ENCODE results near the gene MAT2B.
"Not testable (repeated sequence)": the region's sequence is repeated elsewhere in the genome, so short reads cannot be mapped to it uniquely, and the experiment has no call there.

The MAT2B gene

DNA sequence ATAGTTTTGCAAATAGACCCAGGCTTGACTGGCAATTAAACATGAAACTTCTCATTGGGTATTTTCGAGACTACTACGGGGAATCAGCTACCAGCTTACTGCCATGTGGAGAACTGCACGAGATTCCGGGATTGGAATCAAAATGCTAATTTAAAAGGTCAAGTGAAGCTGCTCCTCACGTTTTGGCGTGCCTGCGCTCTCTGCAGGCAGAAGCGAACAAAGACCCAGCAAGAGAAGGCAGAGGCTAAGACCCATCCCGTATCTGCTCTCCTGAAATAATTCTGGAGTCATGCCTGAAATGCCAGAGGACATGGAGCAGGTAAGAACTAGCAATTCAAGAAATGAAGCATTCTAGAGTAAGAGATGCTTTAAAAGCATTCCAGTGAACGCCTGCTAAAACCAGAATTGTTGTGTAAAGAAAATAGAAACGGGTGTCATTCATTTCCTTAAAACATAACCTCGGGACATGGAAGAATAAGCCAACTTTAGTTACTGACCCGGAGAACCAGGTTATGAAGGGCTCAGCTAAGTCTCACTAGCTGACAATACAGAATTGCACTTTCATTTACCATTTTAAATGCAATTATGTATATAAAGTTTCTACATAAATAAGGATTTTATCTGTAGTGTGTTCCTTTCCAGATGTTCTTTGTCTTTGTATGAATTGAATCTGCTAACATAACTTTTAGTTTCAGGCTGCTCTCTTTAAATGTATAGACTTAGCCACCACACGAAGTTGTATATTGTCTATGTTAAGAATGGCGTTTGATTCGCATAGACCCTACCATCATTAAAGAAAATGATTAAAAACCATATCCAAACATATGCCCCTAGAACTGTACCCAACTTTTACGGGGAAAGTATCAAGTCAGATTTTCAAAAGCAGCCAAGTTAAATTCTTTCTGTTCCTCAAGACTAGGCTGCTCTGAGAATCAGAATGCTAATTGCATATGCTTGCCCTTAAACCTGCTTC, 2.0 kb upstream of the MAT2B start:
- no peak for DNase-seq (ENCODE audit: extremely low read depth in 1 of 2, low read depth in 1 of 2)

- no peak for DNase-seq (ENCODE audit: extremely low read depth in 1 of 2, low read depth in 1 of 2)
Measured at GRCh38 chr5:163504079-163504931, 1.1 kb upstream of the MAT2B start.

DNA sequence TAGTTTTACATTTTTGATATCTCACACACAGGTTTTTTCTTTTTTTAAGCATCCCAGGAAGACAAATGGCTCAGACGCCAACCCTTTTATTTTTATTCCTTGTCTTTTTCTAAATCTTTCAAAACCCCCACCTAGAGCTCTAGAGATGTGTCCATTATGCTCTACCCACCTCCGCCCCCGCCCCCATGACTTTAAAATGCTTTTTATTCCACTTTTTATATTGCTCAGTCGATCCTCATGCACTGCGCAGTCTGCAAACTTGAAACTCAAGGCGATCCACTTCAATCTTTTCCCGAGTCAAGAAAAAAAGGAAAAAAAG, 411 bp upstream of the MAT2B start:
- DNase-seq (ENCODE audit: extremely low read depth in 1 of 2, low read depth in 1 of 2) = no peak

DNA sequence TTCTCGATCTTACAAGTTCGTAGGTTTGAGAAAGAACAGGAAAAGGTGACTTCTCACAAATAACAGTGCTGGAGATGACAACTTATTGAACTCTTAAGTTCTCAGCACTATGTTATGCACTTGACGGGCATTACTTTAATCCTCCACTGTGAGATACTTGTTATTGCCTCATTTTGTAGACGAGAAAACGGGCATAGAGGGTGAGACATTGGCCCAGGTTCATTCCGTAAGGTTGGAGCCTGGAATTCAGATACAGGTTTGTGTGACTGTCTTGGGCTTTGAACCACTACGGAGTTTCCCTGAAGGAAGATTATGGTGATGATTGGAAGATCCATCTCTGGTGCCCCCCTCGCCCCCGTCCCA, 657 bp downstream of the MAT2B start:
- no peak for DNase-seq (ENCODE audit: extremely low read depth in 1 of 2, low read depth in 1 of 2)

DNA sequence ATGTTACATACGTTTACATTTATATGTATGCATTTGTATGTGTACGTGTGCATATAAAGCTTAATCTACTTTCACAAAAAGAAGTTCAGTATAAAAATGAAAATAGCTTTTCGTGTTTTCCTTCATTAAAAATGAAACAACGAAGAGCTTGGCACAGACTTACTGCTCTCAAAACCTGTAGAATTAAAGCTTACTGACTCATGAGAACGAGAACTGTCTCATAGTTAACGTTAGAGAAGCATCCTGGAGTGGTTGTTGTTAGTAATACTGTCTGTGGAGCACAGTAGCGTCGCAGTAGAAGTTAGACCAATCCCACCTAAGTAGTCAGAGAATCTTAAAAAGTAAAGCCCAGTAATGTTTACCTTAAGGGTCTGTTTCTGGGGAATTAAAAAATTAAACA, 1.3 kb downstream of the MAT2B start:
- no peak for DNase-seq (ENCODE audit: extremely low read depth in 1 of 2, low read depth in 1 of 2)

- no peak for DNase-seq (ENCODE audit: extremely low read depth in 1 of 2, low read depth in 1 of 2)
Measured at GRCh38 chr5:163508753-163509152, 3.3 kb downstream of the MAT2B start.

- no peak for DNase-seq (ENCODE audit: extremely low read depth in 1 of 2, low read depth in 1 of 2)
Measured at GRCh38 chr5:163509291-163509951, 4.0 kb downstream of the MAT2B start.

DNA sequence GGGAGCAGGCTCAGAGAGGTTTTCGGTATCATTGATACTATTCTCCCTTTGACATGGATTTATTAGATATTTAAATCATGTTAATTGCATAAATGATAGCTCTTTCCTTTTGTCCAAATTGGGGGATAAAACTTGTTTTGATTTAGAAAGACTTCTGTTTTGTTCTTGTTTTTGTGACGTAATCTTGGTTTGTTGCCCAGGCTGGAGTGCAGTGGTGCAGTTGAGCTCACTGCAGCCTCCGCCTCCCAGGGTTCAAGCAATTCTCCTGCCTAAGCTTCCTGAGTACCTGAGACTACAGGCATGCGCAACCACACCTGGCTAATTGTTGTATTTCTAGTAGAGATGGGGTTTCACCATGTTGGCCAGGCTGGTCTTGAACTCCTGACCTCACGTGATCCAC, 7.1 kb downstream of the MAT2B start:
- no peak for DNase-seq (ENCODE audit: extremely low read depth in 1 of 2, low read depth in 1 of 2)

- no peak for DNase-seq (ENCODE audit: extremely low read depth in 1 of 2, low read depth in 1 of 2)
Measured at GRCh38 chr5:163525096-163525495, 19.7 kb downstream of the MAT2B start.

- no peak for DNase-seq (ENCODE audit: extremely low read depth in 1 of 2, low read depth in 1 of 2)
Measured at GRCh38 chr5:163529698-163530097, 24.3 kb downstream of the MAT2B start.

DNA sequence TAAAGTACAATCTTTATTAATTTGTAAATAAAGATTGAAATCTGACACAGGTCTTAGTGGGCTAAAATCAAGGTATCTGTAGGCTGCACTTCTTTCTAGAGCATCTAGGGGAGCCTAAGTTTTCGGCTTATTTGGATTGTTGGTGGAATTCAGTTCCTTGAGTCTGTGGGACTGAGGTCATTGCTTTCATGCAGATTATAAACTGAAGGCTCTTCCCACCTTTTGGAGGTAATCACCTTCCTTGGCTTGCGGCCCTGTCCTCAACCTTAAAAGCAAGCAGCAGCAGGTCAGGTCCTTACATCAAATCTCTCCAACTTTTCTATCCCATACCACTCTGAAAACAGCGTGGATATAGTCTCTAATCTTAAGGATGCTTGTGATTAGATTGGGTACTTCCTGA, 25.9 kb downstream of the MAT2B start:
- no peak for DNase-seq (ENCODE audit: extremely low read depth in 1 of 2, low read depth in 1 of 2)

GRCh38 chr5:163532171-163533084, 27.0 kb downstream of the MAT2B start:
- DNase-seq (ENCODE audit: extremely low read depth in 1 of 2, low read depth in 1 of 2) = no peak

- no peak for DNase-seq (ENCODE audit: extremely low read depth in 1 of 2, low read depth in 1 of 2)
Measured at GRCh38 chr5:163533223-163533622, 27.8 kb downstream of the MAT2B start.

- DNase-seq (ENCODE audit: extremely low read depth in 1 of 2, low read depth in 1 of 2) = no peak
Measured at GRCh38 chr5:163534492-163535094, 29.2 kb downstream of the MAT2B start.

DNA sequence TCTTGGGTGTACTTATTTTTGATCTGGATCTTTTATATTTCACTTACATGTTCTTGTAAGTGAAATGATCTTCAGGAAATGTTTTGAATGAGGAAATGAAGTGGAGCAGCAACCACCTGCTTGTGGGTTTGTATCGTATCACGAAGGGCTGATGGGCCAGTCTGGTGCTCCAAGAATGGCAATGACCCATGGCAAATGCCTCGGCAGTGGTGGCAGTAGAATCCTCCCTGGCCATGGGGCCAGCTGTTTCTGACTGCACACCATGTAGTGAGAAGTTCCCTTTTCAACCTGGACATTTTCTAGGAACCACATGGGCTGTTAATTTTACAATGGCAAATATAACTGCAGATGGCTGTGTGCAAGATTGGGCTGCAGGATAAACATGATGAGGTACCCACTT, 29.9 kb downstream of the MAT2B start:
- no peak for DNase-seq (ENCODE audit: extremely low read depth in 1 of 2, low read depth in 1 of 2)

- DNase-seq (ENCODE audit: extremely low read depth in 1 of 2, low read depth in 1 of 2) = not testable (repeated sequence)
Measured at GRCh38 chr5:163536442-163536841, 31.0 kb downstream of the MAT2B start.

GRCh38 chr5:163540696-163541095, 35.3 kb downstream of the MAT2B start:
- no peak for DNase-seq (ENCODE audit: extremely low read depth in 1 of 2, low read depth in 1 of 2)

- no peak for DNase-seq (ENCODE audit: extremely low read depth in 1 of 2, low read depth in 1 of 2)
Measured at GRCh38 chr5:163542771-163543170, 37.4 kb downstream of the MAT2B start.

- DNase-seq (ENCODE audit: extremely low read depth in 1 of 2, low read depth in 1 of 2) = no peak
Measured at GRCh38 chr5:163544041-163544440, 38.6 kb downstream of the MAT2B start.

GRCh38 chr5:163544836-163545235, 39.4 kb downstream of the MAT2B start:
- no peak for DNase-seq (ENCODE audit: extremely low read depth in 1 of 2, low read depth in 1 of 2)
